Retinal pigment epithelial cell (primary cell): ENCODE measurements around the gene SMARCA2.

Experiments
- DNase-seq: peaks from one replicate; pipeline ENCODE4 v3.0.0-alpha.2; 2010; ENCODE audit warnings: low read depth
- H3K4me3 ChIP-seq: 2 replicates; pipeline ENCODE4 v1.5.1; 2011; ENCODE audit warnings: mild to moderate bottlenecking, low read length, control low read depth, moderate library complexity
- TF ChIP-seq, protein P1 (sequence below): conservative IDR thresholded peaks from 2 replicates; pipeline ENCODE4 v1.5.1; 2011; ENCODE audit warnings: low read depth, low read length, control low read depth, inconsistent platforms

SMARCA2 gene

DNA sequence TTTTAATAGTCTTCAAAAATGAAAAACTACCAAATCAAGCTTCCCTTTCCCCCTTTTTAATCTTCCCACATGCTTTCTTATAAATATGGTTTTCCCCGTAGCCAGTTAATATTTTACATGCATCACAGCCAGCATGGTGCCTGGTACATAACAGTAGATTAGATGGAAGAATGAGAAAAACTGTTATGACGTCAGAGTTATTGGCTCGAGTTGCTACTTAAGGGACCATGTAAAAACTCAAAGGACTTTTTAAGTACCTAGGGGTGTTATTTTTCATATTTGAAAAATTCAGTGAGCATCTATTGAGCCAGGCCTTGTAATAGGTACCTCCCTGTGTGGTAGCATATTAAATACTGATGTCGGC lies 176.4 kb downstream of the SMARCA2 start:
- H3K4me3 ChIP-seq: no peak overlapping the region
- DNase-seq: no peak
- TF ChIP-seq, protein P1, sequence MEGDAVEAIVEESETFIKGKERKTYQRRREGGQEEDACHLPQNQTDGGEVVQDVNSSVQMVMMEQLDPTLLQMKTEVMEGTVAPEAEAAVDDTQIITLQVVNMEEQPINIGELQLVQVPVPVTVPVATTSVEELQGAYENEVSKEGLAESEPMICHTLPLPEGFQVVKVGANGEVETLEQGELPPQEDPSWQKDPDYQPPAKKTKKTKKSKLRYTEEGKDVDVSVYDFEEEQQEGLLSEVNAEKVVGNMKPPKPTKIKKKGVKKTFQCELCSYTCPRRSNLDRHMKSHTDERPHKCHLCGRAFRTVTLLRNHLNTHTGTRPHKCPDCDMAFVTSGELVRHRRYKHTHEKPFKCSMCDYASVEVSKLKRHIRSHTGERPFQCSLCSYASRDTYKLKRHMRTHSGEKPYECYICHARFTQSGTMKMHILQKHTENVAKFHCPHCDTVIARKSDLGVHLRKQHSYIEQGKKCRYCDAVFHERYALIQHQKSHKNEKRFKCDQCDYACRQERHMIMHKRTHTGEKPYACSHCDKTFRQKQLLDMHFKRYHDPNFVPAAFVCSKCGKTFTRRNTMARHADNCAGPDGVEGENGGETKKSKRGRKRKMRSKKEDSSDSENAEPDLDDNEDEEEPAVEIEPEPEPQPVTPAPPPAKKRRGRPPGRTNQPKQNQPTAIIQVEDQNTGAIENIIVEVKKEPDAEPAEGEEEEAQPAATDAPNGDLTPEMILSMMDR: no peak

DNA sequence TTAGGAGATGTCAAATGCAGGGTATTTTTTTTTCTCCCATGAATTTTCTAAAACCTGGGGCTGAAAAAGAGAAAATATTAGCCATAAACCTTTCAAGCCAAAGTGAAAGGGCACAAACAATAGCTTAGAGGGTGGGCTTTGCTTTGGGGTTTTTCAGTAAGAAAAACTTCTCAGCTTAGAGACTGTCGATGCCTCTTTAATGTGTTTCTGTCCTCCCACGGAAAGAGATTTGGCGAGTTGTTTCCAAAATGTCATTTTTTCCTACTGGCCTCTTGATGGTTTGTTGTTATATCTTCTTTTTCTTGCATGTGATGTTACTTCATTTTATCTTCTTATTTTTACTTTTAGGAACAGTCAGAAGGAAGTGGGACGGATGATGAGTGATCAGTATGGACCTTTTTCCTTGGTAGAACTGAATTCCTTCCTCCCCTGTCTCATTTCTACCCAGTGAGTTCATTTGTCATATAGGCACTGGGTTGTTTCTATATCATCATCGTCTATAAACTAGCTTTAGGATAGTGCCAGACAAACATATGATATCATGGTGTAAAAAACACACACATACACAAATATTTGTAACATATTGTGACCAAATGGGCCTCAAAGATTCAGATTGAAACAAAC lies 177.3 kb downstream of the SMARCA2 start:
- TF ChIP-seq, protein P1: no peak
- no peak for DNase-seq
- no peak overlapping the region for H3K4me3 ChIP-seq

- no peak for DNase-seq
- TF ChIP-seq, protein P1: no peak
- H3K4me3 ChIP-seq: no peak overlapping the region
Observed at GRCh38 chr9:2193552-2193951, 178.4 kb downstream of the SMARCA2 start.

DNA sequence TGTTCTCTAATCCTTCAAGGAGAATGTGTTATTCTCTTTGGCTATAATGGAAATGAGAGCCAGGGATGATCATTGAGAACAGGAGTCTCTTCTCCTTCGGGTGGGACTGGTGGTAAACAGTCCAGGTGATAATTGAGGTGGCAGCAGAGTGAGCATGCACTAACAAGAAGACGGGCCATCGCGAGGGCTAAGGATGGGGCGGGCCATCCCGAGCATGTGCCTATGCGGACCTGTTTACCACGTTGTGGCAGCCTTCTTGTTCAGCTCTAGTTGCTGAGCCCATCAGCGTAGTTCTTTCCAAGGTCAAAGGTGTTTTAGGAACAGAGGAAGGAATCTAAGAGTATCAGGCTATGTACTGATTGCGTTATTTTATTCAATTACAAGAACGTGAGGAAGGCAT lies 180.1 kb downstream of the SMARCA2 start:
- TF ChIP-seq, protein P1: no peak
- H3K4me3 ChIP-seq: no peak overlapping the region
- DNase-seq: no peak

DNA sequence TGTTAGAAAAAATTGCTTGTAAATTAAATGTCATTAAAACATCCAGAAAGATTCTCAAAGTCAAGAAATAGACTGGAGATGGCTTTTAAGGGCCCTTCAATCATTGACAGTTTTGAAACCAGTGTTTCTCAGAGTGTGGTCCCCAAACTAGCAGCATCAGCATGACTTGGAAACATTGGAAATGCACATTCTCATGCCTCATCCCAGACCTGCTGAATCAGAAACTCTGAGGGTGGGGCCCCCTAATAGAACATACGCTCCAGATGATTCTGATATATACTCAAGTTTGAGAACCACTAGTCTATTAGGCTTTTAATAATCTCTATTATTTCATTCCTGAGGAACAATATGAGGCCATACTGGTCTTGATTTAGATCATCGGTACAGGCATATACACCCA lies 181.6 kb downstream of the SMARCA2 start:
- TF ChIP-seq, protein P1: no peak
- no peak overlapping the region for H3K4me3 ChIP-seq
- no peak for DNase-seq

GRCh38 chr9:2198956-2199635 lies 183.9 kb downstream of the SMARCA2 start:
- no peak overlapping the region for H3K4me3 ChIP-seq
- no peak for DNase-seq
- TF ChIP-seq, protein P1: no peak
